ENCODE measurements around the gene NOX3.

Gene NOX3

DNA sequence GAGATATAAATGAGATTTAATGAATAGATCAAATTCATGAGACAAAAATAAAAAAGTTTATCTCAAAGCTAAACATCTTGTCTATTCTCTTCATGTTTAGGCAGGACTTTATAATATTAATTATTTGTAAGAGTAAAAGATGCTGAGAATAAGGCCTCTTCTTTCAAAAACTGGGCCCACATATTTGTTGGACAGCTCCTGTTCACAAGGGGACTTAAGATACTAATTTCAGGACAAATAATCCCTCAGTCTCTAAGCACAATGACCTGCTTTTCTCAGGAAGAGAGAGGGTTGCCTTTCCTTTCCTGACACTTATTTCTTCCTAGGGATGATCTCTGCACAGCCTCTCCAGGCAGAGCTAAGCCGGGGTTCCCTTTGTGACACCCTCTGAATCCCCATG, 43.3 kb downstream of the NOX3 start:
- Histone ChIP-seq H3K4me3 (ENCODE audit: severe bottlenecking) (no peak overlapping the region), H3K27me3 (ENCODE audit: insufficient read depth, poor library complexity, severe bottlenecking) (no peaks in the 10 kb centered on the region), H3K27ac (ENCODE audit: poor library complexity, severe bottlenecking) (no peak overlapping the region), H3K9me3 (ENCODE audit: severe bottlenecking) (no peaks in the 10 kb centered on the region), H3K4me1 (ENCODE audit: insufficient read depth, poor library complexity, severe bottlenecking) (peaks cover 4% of the 10 kb centered on the region), H3K36me3 (ENCODE audit: low read depth) (no peaks in the 10 kb centered on the region)
- TF ChIP-seq, protein P1, sequence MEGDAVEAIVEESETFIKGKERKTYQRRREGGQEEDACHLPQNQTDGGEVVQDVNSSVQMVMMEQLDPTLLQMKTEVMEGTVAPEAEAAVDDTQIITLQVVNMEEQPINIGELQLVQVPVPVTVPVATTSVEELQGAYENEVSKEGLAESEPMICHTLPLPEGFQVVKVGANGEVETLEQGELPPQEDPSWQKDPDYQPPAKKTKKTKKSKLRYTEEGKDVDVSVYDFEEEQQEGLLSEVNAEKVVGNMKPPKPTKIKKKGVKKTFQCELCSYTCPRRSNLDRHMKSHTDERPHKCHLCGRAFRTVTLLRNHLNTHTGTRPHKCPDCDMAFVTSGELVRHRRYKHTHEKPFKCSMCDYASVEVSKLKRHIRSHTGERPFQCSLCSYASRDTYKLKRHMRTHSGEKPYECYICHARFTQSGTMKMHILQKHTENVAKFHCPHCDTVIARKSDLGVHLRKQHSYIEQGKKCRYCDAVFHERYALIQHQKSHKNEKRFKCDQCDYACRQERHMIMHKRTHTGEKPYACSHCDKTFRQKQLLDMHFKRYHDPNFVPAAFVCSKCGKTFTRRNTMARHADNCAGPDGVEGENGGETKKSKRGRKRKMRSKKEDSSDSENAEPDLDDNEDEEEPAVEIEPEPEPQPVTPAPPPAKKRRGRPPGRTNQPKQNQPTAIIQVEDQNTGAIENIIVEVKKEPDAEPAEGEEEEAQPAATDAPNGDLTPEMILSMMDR (IDR thresholded peaks at IDR 0.05; ENCODE audit: poor library complexity, severe bottlenecking) = no peak
- no peak for ATAC-seq (ENCODE audit: low read depth)
- no peak for DNase-seq (ENCODE audit: low spot score)

DNA sequence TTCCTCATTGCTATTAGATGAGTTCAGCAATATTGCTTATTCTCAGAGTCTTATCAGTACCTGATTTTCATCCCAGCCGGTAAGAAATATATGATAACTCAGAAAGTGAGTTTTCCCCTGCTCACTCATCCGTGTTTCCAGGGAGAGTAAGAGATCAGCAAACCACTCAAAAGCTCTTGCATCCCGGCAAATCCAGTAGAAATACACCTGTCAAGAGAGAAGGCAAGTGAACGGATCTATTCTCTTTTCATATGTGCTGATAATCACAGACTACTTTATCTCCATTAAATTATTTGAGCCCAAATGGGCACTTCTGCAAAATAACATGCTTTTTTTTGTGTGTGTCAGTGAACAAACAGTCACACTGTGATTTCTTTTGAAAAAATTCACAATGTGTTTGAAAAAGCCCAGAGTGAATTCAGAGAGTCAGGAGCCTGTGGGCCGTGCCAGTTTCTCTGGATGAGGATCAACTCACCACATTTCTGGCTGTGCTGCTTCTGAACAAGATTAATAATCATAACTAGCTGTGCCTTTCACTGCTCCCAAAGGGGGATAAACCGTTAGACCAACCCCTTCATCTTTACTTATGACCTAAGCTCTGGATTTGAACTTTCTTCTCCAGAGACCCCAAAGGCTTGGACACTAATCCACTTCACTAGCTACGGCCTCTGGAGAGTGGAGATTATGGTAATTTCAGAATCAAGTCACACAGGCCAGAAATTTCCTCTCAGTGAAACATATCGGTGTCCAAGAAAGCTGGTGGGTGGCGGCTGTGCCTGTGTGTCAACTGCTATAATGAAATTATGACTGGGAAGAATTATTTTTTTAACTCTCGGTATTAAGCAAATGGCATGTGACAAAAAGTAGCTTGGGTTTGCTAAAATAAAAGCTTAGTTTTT, 44.2 kb downstream of the NOX3 start:
- DNase-seq (ENCODE audit: low spot score) (no peak), ATAC-seq (ENCODE audit: low read depth) (no peak)
- Histone ChIP-seq H3K27me3 (ENCODE audit: insufficient read depth, poor library complexity, severe bottlenecking) (no peaks in the 10 kb centered on the region), H3K27ac (ENCODE audit: poor library complexity, severe bottlenecking) (no peak overlapping the region), H3K4me1 (ENCODE audit: insufficient read depth, poor library complexity, severe bottlenecking) (no peaks in the 10 kb centered on the region), H3K36me3 (ENCODE audit: low read depth) (no peaks in the 10 kb centered on the region), H3K9me3 (ENCODE audit: severe bottlenecking) (no peaks in the 10 kb centered on the region), H3K4me3 (ENCODE audit: severe bottlenecking) (no peak overlapping the region)
- TF ChIP-seq, protein P1 (IDR thresholded peaks at IDR 0.05; ENCODE audit: poor library complexity, severe bottlenecking) = no peak

DNA sequence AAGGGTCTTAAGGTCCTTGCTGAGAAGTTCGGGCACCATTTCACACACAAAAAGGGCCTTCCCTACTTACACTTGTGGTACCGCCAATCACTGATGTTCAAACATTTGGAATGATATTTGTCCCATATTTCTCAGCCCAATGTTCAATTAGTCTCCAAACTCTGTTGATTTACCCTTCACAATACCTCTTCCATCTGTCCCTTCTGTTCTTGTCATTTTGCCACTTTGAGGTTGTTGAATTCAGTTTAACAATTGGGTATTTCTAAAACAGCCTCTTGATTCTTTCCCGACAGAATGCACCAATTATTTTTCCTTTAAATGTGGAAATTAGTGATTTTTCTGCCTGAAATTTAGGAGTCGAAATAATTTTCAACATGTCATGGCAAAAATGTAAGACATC, 46.2 kb downstream of the NOX3 start:
- no peak overlapping the region for H3K27ac ChIP-seq (ENCODE audit: poor library complexity, severe bottlenecking)
- ATAC-seq (ENCODE audit: low read depth) = no peak
- no peaks in the 10 kb centered on the region for H3K27me3 ChIP-seq (ENCODE audit: insufficient read depth, poor library complexity, severe bottlenecking)
- H3K36me3 ChIP-seq (ENCODE audit: low read depth) = no peaks in the 10 kb centered on the region
- H3K4me3 ChIP-seq (ENCODE audit: severe bottlenecking) = no peak overlapping the region
- no peak for DNase-seq (ENCODE audit: low spot score)
- TF ChIP-seq, protein P1 (IDR thresholded peaks at IDR 0.05; ENCODE audit: poor library complexity, severe bottlenecking) = no peak
- no peaks in the 10 kb centered on the region for H3K4me1 ChIP-seq (ENCODE audit: insufficient read depth, poor library complexity, severe bottlenecking)
- no peaks in the 10 kb centered on the region for H3K9me3 ChIP-seq (ENCODE audit: severe bottlenecking)

DNA sequence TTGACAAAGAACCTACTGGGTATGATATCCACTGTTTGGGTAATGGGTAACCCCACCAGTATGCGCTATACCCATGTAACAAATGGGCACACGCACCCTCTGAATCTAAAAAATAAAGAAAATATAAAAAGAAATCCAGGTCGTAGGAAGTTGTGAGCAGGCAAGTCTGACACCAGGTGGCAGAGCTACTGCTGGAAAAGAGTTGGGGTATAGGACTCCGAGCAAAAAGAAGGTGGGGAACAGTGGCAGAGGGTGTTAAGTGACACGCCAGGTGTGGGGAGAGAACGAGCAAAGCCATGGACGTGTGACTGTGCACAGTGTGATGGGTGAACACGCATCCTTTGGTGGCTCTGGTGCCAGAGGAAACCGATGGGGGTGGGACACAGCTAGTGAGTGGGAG, 46.7 kb downstream of the NOX3 start:
- DNase-seq (ENCODE audit: low spot score) (no peak), ATAC-seq (ENCODE audit: low read depth) (no peak)
- Histone ChIP-seq H3K27ac (ENCODE audit: poor library complexity, severe bottlenecking) (no peak overlapping the region), H3K9me3 (ENCODE audit: severe bottlenecking) (no peaks in the 10 kb centered on the region), H3K36me3 (ENCODE audit: low read depth) (no peaks in the 10 kb centered on the region), H3K4me1 (ENCODE audit: insufficient read depth, poor library complexity, severe bottlenecking) (no peaks in the 10 kb centered on the region), H3K27me3 (ENCODE audit: insufficient read depth, poor library complexity, severe bottlenecking) (no peaks in the 10 kb centered on the region), H3K4me3 (ENCODE audit: severe bottlenecking) (no peak overlapping the region)
- TF ChIP-seq, protein P1 (IDR thresholded peaks at IDR 0.05; ENCODE audit: poor library complexity, severe bottlenecking) = no peak

DNA sequence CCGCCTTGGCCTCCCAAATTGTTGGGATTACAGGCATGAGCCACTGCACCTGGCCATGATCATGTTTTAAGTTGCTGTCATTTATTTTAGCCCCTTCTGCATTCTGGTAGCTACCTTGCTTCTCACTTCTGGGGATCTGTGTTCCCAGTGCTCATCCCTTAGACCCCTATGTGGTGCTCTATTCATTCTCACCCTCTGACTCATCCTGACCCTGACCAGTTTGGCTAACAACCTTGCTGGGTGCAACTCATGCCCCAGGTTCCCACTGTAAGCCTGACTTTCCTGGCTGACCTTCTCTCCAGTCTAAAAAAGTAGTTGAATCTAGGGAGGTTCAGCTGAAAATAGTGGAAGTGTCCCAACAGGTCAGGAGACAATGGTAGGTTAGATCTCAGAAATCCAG, 47.4 kb downstream of the NOX3 start:
- DNase-seq (ENCODE audit: low spot score) = no peak
- no peaks in the 10 kb centered on the region for H3K27me3 ChIP-seq (ENCODE audit: insufficient read depth, poor library complexity, severe bottlenecking)

More for the DNA sequence above, 47.4 kb downstream of the NOX3 start:
- H3K4me3 ChIP-seq (ENCODE audit: severe bottlenecking) = no peak overlapping the region
- no peak for ATAC-seq (ENCODE audit: low read depth)
- H3K27ac ChIP-seq (ENCODE audit: poor library complexity, severe bottlenecking) = no peak overlapping the region
- H3K36me3 ChIP-seq (ENCODE audit: low read depth) = no peaks in the 10 kb centered on the region
- H3K9me3 ChIP-seq (ENCODE audit: severe bottlenecking) = no peaks in the 10 kb centered on the region
- TF ChIP-seq, protein P1 (IDR thresholded peaks at IDR 0.05; ENCODE audit: poor library complexity, severe bottlenecking) = no peak
- no peaks in the 10 kb centered on the region for H3K4me1 ChIP-seq (ENCODE audit: insufficient read depth, poor library complexity, severe bottlenecking)
